ENCODE results near the gene ATP1B2. TPM values are rescaled to one million over a fixed set of nuclear protein-coding genes. Genes with fewer than 3 reads are reported as not detected.
"Not testable (repeated sequence)": the region's sequence is repeated elsewhere in the genome, so short reads cannot be mapped to it uniquely, and the experiment has no call there.

Gene ATP1B2
- total and polyA plus RNA-seq, 8 donors, result 0.68 to 31.3 (median 26.4) TPM

- TF ChIP-seq CTCF (IDR thresholded peaks at IDR 0.05), result no peak
- intact Hi-C loops (cut with DNase I), result loop anchor here in 1 of 2 donors (10.0 kb wide), 1 partner anchor 52 kb away; the partner anchor contains the start of genes TP53 and WRAP53
- no peak overlapping the region for H3K4me3 ChIP-seq
- peaks cover 0 to 3% of the 10 kb centered on the region in 2 donors for H3K4me1 ChIP-seq
- H3K27ac ChIP-seq, result no peak overlapping the region
- H3K27me3 ChIP-seq, result no peaks in the 10 kb centered on the region
- no peak for ATAC-seq
- no peaks in the 10 kb centered on the region for H3K36me3 ChIP-seq
- DNase-seq, result no peak
- no peaks in the 10 kb centered on the region for H3K9me3 ChIP-seq
Observed at GRCh38 chr17:7633093-7633492, 17.6 kb upstream of the ATP1B2 start.

DNA sequence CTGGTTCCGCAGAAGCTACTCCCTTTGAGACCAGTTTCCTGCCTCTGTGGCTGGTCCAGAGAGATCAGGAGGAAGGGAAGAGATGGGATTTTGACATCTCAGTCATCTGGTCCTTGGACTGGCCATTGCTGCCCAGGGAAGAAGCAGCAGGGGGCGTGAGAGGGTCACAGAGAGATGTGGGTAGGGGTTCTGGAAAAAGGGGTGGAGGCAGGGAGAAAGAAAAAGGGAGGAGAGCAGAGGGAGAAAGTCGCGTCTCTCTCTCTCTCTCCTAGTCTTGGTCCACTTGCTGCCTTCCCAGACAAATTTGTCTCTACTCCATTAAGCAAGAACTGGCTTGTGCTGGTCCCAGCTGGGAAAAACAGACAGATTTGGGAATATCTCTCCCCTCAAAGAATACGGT lies 16.3 kb upstream of the ATP1B2 start:
- DNase-seq, result peak in 2 of 4 donors; percentile 60 to 82
- peak; percentile 46 for ATAC-seq

GRCh38 chr17:7636163-7636562 lies 14.6 kb upstream of the ATP1B2 start:
- H3K27ac ChIP-seq, result no peak overlapping the region
- intact Hi-C loops (cut with DNase I), result loop anchor here in 1 of 2 donors (10.0 kb wide), 1 partner anchor 49 kb away; the partner anchor contains the start of genes TP53 and WRAP53
- TF ChIP-seq CTCF (IDR thresholded peaks at IDR 0.05), result no peak
- DNase-seq (no peak), ATAC-seq (no peak)
- H3K4me3 ChIP-seq, result no peak overlapping the region
- H3K36me3 ChIP-seq, result no peaks in the 10 kb centered on the region
- H3K27me3 ChIP-seq, result no peaks in the 10 kb centered on the region
- H3K4me1 ChIP-seq, result no peaks in the 10 kb centered on the region
- no peaks in the 10 kb centered on the region for H3K9me3 ChIP-seq

More for the DNA sequence above, 16.3 kb upstream of the ATP1B2 start:
- Histone ChIP-seq H3K27ac (no peak overlapping the region), H3K36me3 (no peaks in the 10 kb centered on the region), H3K4me3 (no peak overlapping the region), H3K9me3 (no peaks in the 10 kb centered on the region), H3K4me1 (no peaks in the 10 kb centered on the region), H3K27me3 (no peaks in the 10 kb centered on the region)
- intact Hi-C loops (cut with DNase I), result loop anchor here in 1 of 2 donors (10.0 kb wide), 1 partner anchor 50 kb away; the partner anchor contains the start of genes TP53 and WRAP53
- peak in 1 of 2 donors; percentile 22 for TF ChIP-seq CTCF (IDR thresholded peaks at IDR 0.05)

DNA sequence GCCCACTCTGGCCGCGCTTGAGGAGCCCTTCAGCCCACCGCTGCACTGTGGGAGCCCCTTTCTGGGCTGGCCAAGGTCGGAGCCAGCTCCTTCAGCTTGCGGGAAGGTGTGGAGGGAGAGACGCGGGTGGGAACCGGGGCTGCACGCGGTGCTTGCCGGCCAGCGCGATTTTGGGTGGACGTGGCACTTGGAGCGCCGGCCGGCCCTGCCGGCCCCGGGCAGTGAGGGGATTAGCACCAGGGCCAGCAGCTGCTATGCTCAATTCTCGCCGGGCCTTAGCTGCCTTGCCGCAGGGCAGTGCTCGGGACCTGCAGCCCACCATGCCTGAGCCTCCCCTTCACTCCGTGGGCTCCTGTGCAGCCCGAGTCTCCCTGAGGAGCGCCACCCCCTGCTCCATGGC lies 9.9 kb upstream of the ATP1B2 start:
- H3K27me3 ChIP-seq, result peaks cover 0 to 7% of the 10 kb centered on the region in 2 donors
- H3K4me3 ChIP-seq, result no peak overlapping the region
- no peaks in the 10 kb centered on the region for H3K36me3 ChIP-seq
- ATAC-seq, result no peak
- H3K27ac ChIP-seq, result no peak overlapping the region
- H3K4me1 ChIP-seq, result peaks cover 0 to 4% of the 10 kb centered on the region in 2 donors
- intact Hi-C loops (cut with DNase I), result no loop called here
- no peaks in the 10 kb centered on the region for H3K9me3 ChIP-seq
- no peak for DNase-seq
- TF ChIP-seq CTCF (IDR thresholded peaks at IDR 0.05), result no peak

GRCh38 chr17:7641635-7642034 lies 9.1 kb upstream of the ATP1B2 start:
- H3K36me3 ChIP-seq; ATAC-seq; intact Hi-C loops (cut with DNase I); H3K27me3 ChIP-seq; H3K9me3 ChIP-seq; DNase-seq; H3K4me1 ChIP-seq; H3K27ac ChIP-seq; H3K4me3 ChIP-seq: not testable (repeated sequence)

DNA sequence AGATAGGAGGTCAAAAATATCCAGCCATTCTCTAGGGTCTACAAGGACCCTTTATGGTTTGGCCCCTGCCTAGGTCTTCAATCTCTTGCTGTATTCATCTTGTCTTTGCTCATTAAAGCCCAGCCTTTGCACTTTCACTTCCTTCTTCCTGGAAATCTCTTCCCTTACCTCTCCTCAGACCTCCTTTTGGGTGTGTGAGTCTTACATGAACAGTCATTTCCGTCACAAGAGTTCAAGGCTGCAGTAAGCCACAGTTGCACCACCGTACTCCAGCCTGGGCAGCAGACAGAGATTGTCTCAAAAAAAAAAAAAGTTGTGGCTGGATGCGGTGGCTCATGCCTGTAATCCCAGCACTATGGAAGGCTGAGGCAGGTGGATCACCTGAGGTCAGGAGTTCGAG lies 6.0 kb upstream of the ATP1B2 start:
- H3K4me3 ChIP-seq, result no peak overlapping the region
- no peak for TF ChIP-seq CTCF (IDR thresholded peaks at IDR 0.05)
- H3K27me3 ChIP-seq, result peaks cover 0 to 31% of the 10 kb centered on the region in 2 donors
- DNase-seq (no peak), ATAC-seq (no peak)
- intact Hi-C loops (cut with DNase I), result no loop called here
- H3K27ac ChIP-seq, result no peak overlapping the region
- no peaks in the 10 kb centered on the region for H3K36me3 ChIP-seq
- no peaks in the 10 kb centered on the region for H3K9me3 ChIP-seq
- peaks cover 0 to 4% of the 10 kb centered on the region in 2 donors for H3K4me1 ChIP-seq

All from left lung (tissue), 10 donors.